H9 (cell line): Measurements from ENCODE around the gene TLR6. TPM values are rescaled to one million over a fixed set of nuclear protein-coding genes. Genes with fewer than 3 reads are reported as not detected.

Experiments used
- DNase-seq: peaks from one replicate; pipeline ENCODE4 v3.0.0-alpha.2; 2017
- H2AFZ ChIP-seq: one replicate; pipeline ENCODE4 v1.6.1; 2013; ENCODE audit warnings: mild to moderate bottlenecking, low read length, control low read depth, moderate library complexity
- H2AK5ac ChIP-seq: 2 replicates; pipeline ENCODE4 v1.6.1; 2013; ENCODE audit warnings: low read length, control low read depth, mixed read lengths; ENCODE audit not compliant: insufficient read length
- H2BK120ac ChIP-seq: one replicate; pipeline ENCODE4 v1.6.1; 2013; ENCODE audit warnings: low read depth, mild to moderate bottlenecking, low read length, control low read depth, inconsistent platforms; ENCODE audit not compliant: poor library complexity, severe bottlenecking
- H2BK12ac ChIP-seq: 2 replicates; pipeline ENCODE4 v1.6.1; 2013; ENCODE audit warnings: low read length, control low read depth, mixed read lengths, low read depth; ENCODE audit not compliant: insufficient read length
- H2BK15ac ChIP-seq: 2 replicates; pipeline ENCODE4 v1.6.1; 2013; ENCODE audit warnings: low read depth, low read length, control low read depth
- H2BK20ac ChIP-seq: one replicate; pipeline ENCODE4 v1.6.1; 2013; ENCODE audit warnings: low read depth, mild to moderate bottlenecking, low read length, control low read depth, inconsistent platforms; ENCODE audit not compliant: poor library complexity, severe bottlenecking
- H2BK5ac ChIP-seq: 2 replicates; pipeline ENCODE4 v1.6.1; 2013; ENCODE audit warnings: low read length, control low read depth, mixed read lengths; ENCODE audit not compliant: insufficient read length
- H3K14ac ChIP-seq: 2 replicates; pipeline ENCODE4 v1.6.1; 2013; ENCODE audit warnings: low read length, control low read depth; ENCODE audit not compliant: insufficient read depth
- H3K18ac ChIP-seq: 2 replicates; pipeline ENCODE4 v1.6.1; 2013; ENCODE audit warnings: low read depth, mild to moderate bottlenecking, mixed read lengths, low read length, control low read depth; ENCODE audit not compliant: insufficient read length
- H3K23ac ChIP-seq: 2 replicates; pipeline ENCODE4 v1.6.1; 2013; ENCODE audit warnings: low read length, control low read depth, mixed read lengths, low read depth; ENCODE audit not compliant: insufficient read length
- H3K23me2 ChIP-seq: 2 replicates; pipeline ENCODE4 v1.6.1; 2013; ENCODE audit warnings: low read depth, mild to moderate bottlenecking, mixed read lengths, low read length, control low read depth; ENCODE audit not compliant: insufficient read length, poor library complexity, severe bottlenecking
- H3K27ac ChIP-seq: 2 replicates; pipeline ENCODE4 v1.5.1; 2013; ENCODE audit warnings: low read length, control low read depth, mixed read lengths, low read depth; ENCODE audit not compliant: insufficient read length
- H3K27me3 ChIP-seq: 2 replicates; pipeline ENCODE4 v1.6.1; 2013; ENCODE audit warnings: low read length, control low read depth, inconsistent platforms; ENCODE audit not compliant: insufficient read depth
- H3K4ac ChIP-seq: 2 replicates; pipeline ENCODE4 v1.6.1; 2013; ENCODE audit warnings: low read depth, mild to moderate bottlenecking, control low read depth, inconsistent platforms, low read length, moderate library complexity
- H3K4me1 ChIP-seq: 2 replicates; pipeline ENCODE4 v1.6.1; 2013; ENCODE audit warnings: low read length, control low read depth, inconsistent platforms; ENCODE audit not compliant: insufficient read depth
- H3K4me2 ChIP-seq: 2 replicates; pipeline ENCODE4 v1.6.1; 2013; ENCODE audit warnings: low read length, control low read depth, mixed read lengths; ENCODE audit not compliant: insufficient read length, insufficient read depth
- H3K56ac ChIP-seq: 2 replicates; pipeline ENCODE4 v1.6.1; 2013; ENCODE audit warnings: low read depth, mild to moderate bottlenecking, mixed read lengths, low read length, control low read depth; ENCODE audit not compliant: insufficient read length
- H3K79me1 ChIP-seq: 2 replicates; pipeline ENCODE4 v1.6.1; 2013; ENCODE audit warnings: low read depth, mild to moderate bottlenecking, moderate library complexity, low read length, control low read depth, inconsistent platforms; ENCODE audit not compliant: insufficient read depth, poor library complexity, severe bottlenecking
- H3K79me2 ChIP-seq: 2 replicates; pipeline ENCODE4 v1.6.1; 2013; ENCODE audit warnings: low read length, control low read depth, inconsistent platforms; ENCODE audit not compliant: insufficient read depth
- H3K9ac ChIP-seq: 2 replicates; pipeline ENCODE4 v1.6.1; 2013; ENCODE audit warnings: low read length, control low read depth, mixed read lengths; ENCODE audit not compliant: insufficient read length; ENCODE audit errors: extremely low read depth
- H3K9me3 ChIP-seq: one replicate; pipeline ENCODE4 v1.6.1; 2013; ENCODE audit warnings: low read depth, low read length, inconsistent platforms; ENCODE audit not compliant: control insufficient read depth
- H3T11ph ChIP-seq: one replicate; pipeline ENCODE4 v1.6.1; 2013; ENCODE audit warnings: mild to moderate bottlenecking, low read length, control low read depth, inconsistent platforms
- H4K20me1 ChIP-seq: one replicate; pipeline ENCODE4 v1.6.1; 2013; ENCODE audit not compliant: control insufficient read depth, insufficient read length, insufficient read depth
- H4K5ac ChIP-seq: 2 replicates; pipeline ENCODE4 v1.6.1; 2013; ENCODE audit warnings: low read depth, mild to moderate bottlenecking, mixed read lengths, low read length, control low read depth; ENCODE audit not compliant: insufficient read length
- H4K8ac ChIP-seq: replicated peaks from 2 replicates; pipeline ENCODE4 v1.6.1; 2013; ENCODE audit warnings: low read length, control low read depth, mixed read lengths, low read depth; ENCODE audit not compliant: insufficient read length
- H4K91ac ChIP-seq: 2 replicates; pipeline ENCODE4 v1.6.1; 2013; ENCODE audit warnings: low read depth, mild to moderate bottlenecking, moderate library complexity, mixed read lengths, low read length, control low read depth; ENCODE audit not compliant: insufficient read length
- H3K27ac Mint-ChIP-seq, 3 experiments: 2 replicates in 2 of 3; 3 replicates in 1 of 3; pipeline ENCODE4 v1.8.0; 2020 to 2021; ENCODE audit warnings: mixed read lengths in 3 of 3, mild to moderate bottlenecking in 1 of 3, moderate library complexity in 1 of 3
- H3K27me3 Mint-ChIP-seq: 2 replicates; pipeline ENCODE4 v1.8.0; 2021; ENCODE audit warnings: low read depth, mild to moderate bottlenecking, moderate library complexity, mixed read lengths
- H3K36me3 Mint-ChIP-seq, 3 experiments: 2 replicates in 2 of 3; 3 replicates in 1 of 3; pipeline ENCODE4 v1.8.0; 2020 to 2021; ENCODE audit warnings: low read depth in 3 of 3, mixed read lengths in 3 of 3; ENCODE audit not compliant: insufficient read depth in 1 of 3
- H3K4me1 Mint-ChIP-seq, 2 experiments: 2 replicates each; pipeline ENCODE4 v1.8.0; 2020; ENCODE audit warnings: mixed read lengths in 2 of 2
- H3K4me3 Mint-ChIP-seq, 2 experiments: 2 replicates in 1 of 2; 3 replicates in 1 of 2; pipeline ENCODE4 v1.8.0; 2020 to 2021; ENCODE audit warnings: mild to moderate bottlenecking in 2 of 2, mixed read lengths in 2 of 2, moderate library complexity in 1 of 2
- H3K9me3 Mint-ChIP-seq, 2 experiments: 2 replicates in 1 of 2; 3 replicates in 1 of 2; pipeline ENCODE4 v1.8.0; 2020; ENCODE audit warnings: mild to moderate bottlenecking in 2 of 2, mixed read lengths in 2 of 2, moderate library complexity in 1 of 2
- CTCF ChIP-seq: fragments of 200-600 bp; sonication (generic); conservative IDR thresholded peaks from 3 replicates; pipeline ENCODE4 v1.8.0; 2021; ENCODE audit warnings: antibody characterized with exemption, mild to moderate bottlenecking
- WGBS: extraction: QIAGEN DNeasy Blood & Tissue Kit; methylation state at CpG from one replicate; pipeline ENCODE4 v1.1.7; 2013; ENCODE audit warnings: missing lambda C conversion rate, low lambda C conversion rate, mixed read lengths; ENCODE audit not compliant: insufficient read length; ENCODE audit errors: extremely low coverage; 5-methylcytosine and 5-hydroxymethylcytosine counted together
- total RNA-seq: library from RNA; stranded (reverse); gene quantifications from 2 replicates; pipeline ENCODE4 v1.2.1, GENCODE V29; 2021

TLR6 gene
- total RNA-seq, 1 experiment from 2014 or later: 0.11 TPM

GRCh38 chr4:38902221-38902620, 45.6 kb upstream of the TLR6 start:
- Histone ChIP-seq H4K91ac (no peak overlapping the region), H3T11ph (no peak overlapping the region), H3K9me3 (no peaks in the 10 kb centered on the region), H3K23ac (no peak overlapping the region), H3K14ac (no peak overlapping the region), H3K56ac (no peak overlapping the region), H3K4ac (no peak overlapping the region), H2BK120ac (no peak overlapping the region), H3K27me3 (no peaks in the 10 kb centered on the region), H2BK15ac (no peak overlapping the region), H3K4me2 (no peak overlapping the region), H3K4me1 (no peaks in the 10 kb centered on the region), H3K27ac (no peak overlapping the region), H3K9ac (no peak overlapping the region), H3K18ac (no peak overlapping the region), H4K5ac (no peak overlapping the region), H2BK5ac (no peak overlapping the region), H4K20me1 (no peaks in the 10 kb centered on the region), H2BK20ac (no peak overlapping the region), H3K79me1 (no peaks in the 10 kb centered on the region), H4K8ac (no peak overlapping the region), H3K79me2 (no peaks in the 10 kb centered on the region), H2BK12ac (no peak overlapping the region), H2AK5ac (no peak overlapping the region), H2AFZ (no peak overlapping the region), H3K23me2 (no peaks in the 10 kb centered on the region)
- TF ChIP-seq CTCF: no peak
- Mint-ChIP-seq H3K4me3 (no peak overlapping the region), H3K27ac (no peak overlapping the region), H3K36me3 (peaks cover 0 to 4% (median 0%) of the 10 kb centered on the region in 3 experiments; a peak in 2 of 7 replicates), H3K4me1 (no peaks in the 10 kb centered on the region), H3K9me3 (no peaks in the 10 kb centered on the region), H3K27me3 (no peaks in the 10 kb centered on the region)
- DNase-seq: no peak
- no CpG with 5 or more reads among the region's 5 CpGs for WGBS
